ENCODE measurements around the gene LY6G6D. TPM values are rescaled to one million over a fixed set of nuclear protein-coding genes. Genes with fewer than 3 reads are reported as not detected.
A peak's percentile ranks its signal among the peaks of the same experiment; 100 is the strongest.

The LY6G6D gene
- total RNA-seq, 1 experiment from 2014 or later: not detected

GRCh38 chr6:31710523-31711219 is 4.5 kb upstream of the LY6G6D start:
- no TSS peak for BruUV-seq (replicated peaks)
- H3K4me3 ChIP-seq (ENCODE audit: low read depth, low read length): no peak overlapping the region
- Mint-ChIP-seq H3K4me1 (ENCODE audit: low read depth, unreplicated experiment) (peaks cover 31% of the 10 kb centered on the region), H3K27ac (ENCODE audit: unreplicated experiment) (no peak overlapping the region), H3K4me3 (ENCODE audit: unreplicated experiment) (no peak overlapping the region), H3K9me3 (ENCODE audit: unreplicated experiment) (no peaks in the 10 kb centered on the region), H3K27me3 (ENCODE audit: insufficient read depth, unreplicated experiment) (no peaks in the 10 kb centered on the region), H3K36me3 (ENCODE audit: insufficient read depth, unreplicated experiment) (peaks cover 5% of the 10 kb centered on the region)
- ChIA-PET CTCF (interaction anchor here (1.0 kb wide), 1 partner anchor 30 kb away, joined by 4 read pairs; the partner anchor contains the start of gene LY6G5C), POLR2A (interaction anchor here (0.9 to 1.0 kb wide), 2 partner anchors 28 to 117 kb away, joined by 3 to 4 read pairs; partner anchors contain the start of gene HSPA1B)
- no peak for TF ChIP-seq CTCF (IDR thresholded peaks at IDR 0.05; ENCODE audit: insufficient read depth in 1 of 2, low read depth in 1 of 2, low read length in 1 of 2, severe bottlenecking in 1 of 2, unreplicated experiment in 1 of 2)
- intact Hi-C loops (cut with micrococcal nuclease; ENCODE audit: unreplicated experiment): no loop called here
- H3K36me3 ChIP-seq (ENCODE audit: control insufficient read depth, insufficient read depth, low read length): no peaks in the 10 kb centered on the region
- peaks cover 26% of the 10 kb centered on the region for H3K4me1 ChIP-seq
- DNase-seq: no peak
- H3K9me3 ChIP-seq: no peaks in the 10 kb centered on the region
- no peaks in the 10 kb centered on the region for H3K27me3 ChIP-seq (replicated peaks; ENCODE audit: control insufficient read depth, insufficient read depth, low read length)

GRCh38 chr6:31711233-31711632 is 3.9 kb upstream of the LY6G6D start:
- H3K27me3 Mint-ChIP-seq (ENCODE audit: insufficient read depth, unreplicated experiment): no peaks in the 10 kb centered on the region
- Histone ChIP-seq H3K9me3 (no peaks in the 10 kb centered on the region), H3K4me3 (ENCODE audit: low read depth, low read length) (no peak overlapping the region), H3K4me1 (peaks cover 26% of the 10 kb centered on the region), H3K36me3 (ENCODE audit: control insufficient read depth, insufficient read depth, low read length) (no peaks in the 10 kb centered on the region), H3K27me3 (replicated peaks; ENCODE audit: control insufficient read depth, insufficient read depth, low read length) (no peaks in the 10 kb centered on the region)
- H3K4me1 Mint-ChIP-seq (ENCODE audit: low read depth, unreplicated experiment): peaks cover 31% of the 10 kb centered on the region
- no peaks in the 10 kb centered on the region for H3K9me3 Mint-ChIP-seq (ENCODE audit: unreplicated experiment)
- BruUV-seq (replicated peaks): no TSS peak
- ChIA-PET POLR2A (interaction anchor here (0.9 kb wide), 1 partner anchor 116 kb away, joined by 4 read pairs; the partner anchor contains the start of gene HSPA1B), CTCF (interaction anchor here (1.0 kb wide), 1 partner anchor 30 kb away, joined by 4 read pairs; the partner anchor contains the start of gene LY6G5C)
- H3K36me3 Mint-ChIP-seq (ENCODE audit: insufficient read depth, unreplicated experiment): peaks cover 5% of the 10 kb centered on the region
- intact Hi-C loops (cut with micrococcal nuclease; ENCODE audit: unreplicated experiment): no loop called here
- no peak overlapping the region for H3K27ac Mint-ChIP-seq (ENCODE audit: unreplicated experiment)
- TF ChIP-seq CTCF (IDR thresholded peaks at IDR 0.05; ENCODE audit: insufficient read depth in 1 of 2, low read depth in 1 of 2, low read length in 1 of 2, severe bottlenecking in 1 of 2, unreplicated experiment in 1 of 2): no peak
- H3K4me3 Mint-ChIP-seq (ENCODE audit: unreplicated experiment): no peak overlapping the region
- no peak for DNase-seq

GRCh38 chr6:31712296-31712695 is 2.9 kb upstream of the LY6G6D start:
- POLR2A ChIA-PET: no interaction called here
- no peaks in the 10 kb centered on the region for H3K9me3 Mint-ChIP-seq (ENCODE audit: unreplicated experiment)
- H3K27ac Mint-ChIP-seq (ENCODE audit: unreplicated experiment): peak overlapping the region; percentile 47
- CTCF ChIA-PET: interaction anchor here (1.0 kb wide), 1 partner anchor 57 kb away, joined by 3 read pairs; no protein-coding TSS in a partner anchor
- intact Hi-C loops (cut with micrococcal nuclease; ENCODE audit: unreplicated experiment): no loop called here
- H3K27me3 Mint-ChIP-seq (ENCODE audit: insufficient read depth, unreplicated experiment): no peaks in the 10 kb centered on the region
- BruUV-seq (replicated peaks): no TSS peak
- Histone ChIP-seq H3K36me3 (ENCODE audit: control insufficient read depth, insufficient read depth, low read length) (no peaks in the 10 kb centered on the region), H3K9me3 (no peaks in the 10 kb centered on the region), H3K4me3 (ENCODE audit: low read depth, low read length) (no peak overlapping the region), H3K4me1 (peaks cover 26% of the 10 kb centered on the region), H3K27me3 (replicated peaks; ENCODE audit: control insufficient read depth, insufficient read depth, low read length) (no peaks in the 10 kb centered on the region)
- TF ChIP-seq CTCF (IDR thresholded peaks at IDR 0.05; ENCODE audit: insufficient read depth in 1 of 2, low read depth in 1 of 2, low read length in 1 of 2, severe bottlenecking in 1 of 2, unreplicated experiment in 1 of 2): no peak
- peaks cover 5% of the 10 kb centered on the region for H3K36me3 Mint-ChIP-seq (ENCODE audit: insufficient read depth, unreplicated experiment)
- no peak for DNase-seq
- peaks cover 32% of the 10 kb centered on the region for H3K4me1 Mint-ChIP-seq (ENCODE audit: low read depth, unreplicated experiment)
- H3K4me3 Mint-ChIP-seq (ENCODE audit: unreplicated experiment): peak overlapping the region; percentile 34

Data from Caco-2 (cell line).